OCI-M2 (cell line): Measurements from ENCODE around the gene TFIP11.

ENCODE experiments used
- DNase-seq: peaks from one replicate; lab custom pipeline; 2025; ENCODE audit not compliant: unreplicated experiment; lab: John Stamatoyannopoulos, UW

Gene TFIP11

DNA sequence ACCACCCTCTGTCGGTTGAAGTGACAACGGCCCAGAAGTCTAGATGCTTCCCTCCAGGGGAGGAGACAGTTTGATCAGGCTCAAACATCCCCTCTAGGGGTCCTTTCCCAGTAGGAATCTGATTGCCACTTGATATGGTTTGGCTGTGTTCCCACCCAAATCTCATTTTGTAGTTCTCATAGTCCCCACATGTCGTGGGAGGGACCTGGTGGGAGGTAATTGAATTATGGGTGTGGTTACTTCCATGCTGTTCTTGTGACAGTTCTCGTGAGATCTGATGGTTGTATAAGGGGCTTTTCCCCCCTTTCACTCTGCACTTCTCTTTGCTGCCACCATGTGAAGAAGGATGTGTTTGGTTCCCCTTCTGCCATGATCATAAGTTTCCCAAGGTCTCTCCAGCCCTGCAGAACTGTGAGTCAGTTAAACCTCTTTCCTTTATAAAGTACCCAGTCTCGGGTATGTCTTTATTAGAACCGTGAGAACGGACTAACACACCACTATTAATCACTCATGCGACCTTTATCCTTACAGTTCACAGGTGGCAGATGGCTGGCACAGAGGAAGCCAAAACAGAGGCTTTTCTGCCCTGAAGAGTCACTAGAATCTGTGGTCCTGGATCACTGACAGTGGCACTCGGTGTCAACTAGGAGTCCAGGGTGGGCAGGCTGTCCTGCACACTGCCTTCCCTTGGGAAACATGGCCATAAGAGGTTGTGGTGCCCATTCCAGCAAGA is 61.7 kb downstream of the TFIP11 start:
- DNase-seq: no peak

DNA sequence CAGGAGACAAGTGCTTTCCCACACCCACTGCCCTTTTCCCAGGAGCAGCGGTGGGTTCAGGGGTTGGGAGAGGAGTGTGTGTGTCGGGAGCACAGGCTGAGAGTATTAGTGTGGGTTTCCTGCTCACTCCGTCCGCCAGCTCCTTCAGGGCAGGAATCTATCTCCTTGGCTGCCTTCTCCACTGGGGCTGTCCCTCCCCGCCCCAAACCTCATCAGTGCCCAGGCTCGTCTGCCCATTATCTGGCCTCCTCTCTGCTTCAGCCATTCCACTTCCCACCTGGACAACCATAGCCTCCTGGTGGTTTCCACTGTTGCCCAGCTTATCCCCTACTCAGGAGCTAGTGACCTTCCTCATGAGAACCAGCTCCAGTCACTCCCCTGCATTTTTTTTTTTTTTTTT is 63.3 kb downstream of the TFIP11 start:
- DNase-seq: no peak

DNA sequence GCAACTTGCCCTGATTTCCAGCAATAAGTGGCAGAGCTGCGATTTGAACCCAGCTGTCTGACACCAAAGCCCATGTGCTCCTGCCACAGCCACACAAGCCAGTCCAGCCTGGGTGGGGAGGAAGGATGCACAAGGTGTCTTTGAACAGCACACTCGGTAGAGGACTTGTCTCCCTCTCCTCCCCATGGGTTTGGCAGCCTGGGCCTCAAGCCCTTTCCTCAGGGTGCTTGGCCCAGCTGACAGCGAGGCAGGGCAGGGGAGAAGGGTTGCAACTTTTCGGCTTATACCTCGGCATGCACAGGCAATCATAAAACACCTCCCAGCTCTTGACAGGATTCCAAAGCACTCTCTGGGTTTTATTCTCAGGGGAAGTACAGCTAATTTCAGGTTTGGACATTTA is 63.9 kb downstream of the TFIP11 start:
- DNase-seq: no peak

DNA sequence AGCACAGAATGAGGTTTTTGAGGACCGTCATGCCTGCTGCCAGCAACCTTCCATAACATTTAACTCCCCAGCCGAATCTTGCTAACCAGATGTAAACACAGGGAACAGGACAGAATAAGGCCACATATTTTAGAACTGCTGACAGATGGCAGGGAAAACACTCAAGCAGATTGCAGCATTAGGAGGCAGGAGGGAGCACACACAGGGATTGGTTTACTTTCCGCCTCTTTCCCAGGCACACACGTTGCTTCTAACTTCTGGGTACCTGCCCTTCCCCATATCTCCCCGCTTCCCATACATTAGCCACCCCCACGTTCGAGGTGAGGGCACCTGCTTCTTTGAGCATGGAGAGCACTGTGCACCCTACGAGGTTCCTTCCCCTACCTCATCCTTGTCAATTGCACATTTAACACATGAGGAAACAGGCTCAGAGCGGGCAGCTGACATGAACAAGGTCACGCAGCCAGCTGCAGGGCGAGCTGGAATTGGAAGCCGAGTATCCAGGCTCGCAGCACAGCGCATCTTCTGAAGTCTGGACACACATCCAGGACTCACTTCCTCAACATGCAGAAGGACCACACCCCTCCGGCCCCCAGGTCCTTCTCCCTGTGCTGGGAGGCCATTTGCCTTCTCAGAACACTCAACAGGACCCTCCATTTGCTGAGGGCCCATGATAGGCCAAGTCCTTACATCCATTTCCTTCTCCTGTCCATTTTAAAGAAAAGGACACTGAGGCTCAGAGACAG is 64.5 kb downstream of the TFIP11 start:
- no peak for DNase-seq

DNA sequence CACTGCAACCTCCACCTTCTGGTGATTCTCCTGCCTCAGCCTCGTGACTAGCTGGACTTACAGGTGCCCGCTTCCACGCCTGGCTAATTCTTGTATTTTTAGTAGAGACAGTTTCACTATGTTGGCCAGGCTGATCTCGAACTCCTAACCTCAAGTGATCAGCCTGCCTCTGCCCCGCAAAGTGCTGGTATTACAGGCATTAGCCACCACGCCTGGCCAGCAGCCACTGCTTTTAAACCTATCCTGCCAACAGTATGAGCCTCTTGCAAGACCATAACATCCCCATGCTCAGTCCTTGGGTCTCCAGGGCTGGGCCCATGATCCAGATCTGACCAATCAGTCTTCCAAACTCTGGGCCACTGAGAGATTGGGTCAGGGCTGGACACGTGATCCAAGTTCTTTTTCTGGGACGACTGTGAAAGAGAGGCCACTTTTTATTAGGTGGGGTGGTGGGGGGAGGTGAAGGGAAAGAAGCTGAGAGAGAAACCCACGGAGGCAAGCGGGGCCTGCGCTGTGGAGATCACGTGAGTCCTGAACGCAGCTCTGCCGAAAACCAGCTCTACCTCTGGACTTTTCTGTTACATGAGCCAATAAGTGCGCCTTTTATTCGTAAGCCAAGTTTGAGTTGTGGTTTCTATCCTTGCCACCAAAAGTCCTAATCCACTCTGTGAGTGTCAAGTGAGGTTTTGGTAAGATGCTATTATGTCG is 65.3 kb downstream of the TFIP11 start:
- no peak for DNase-seq

DNA sequence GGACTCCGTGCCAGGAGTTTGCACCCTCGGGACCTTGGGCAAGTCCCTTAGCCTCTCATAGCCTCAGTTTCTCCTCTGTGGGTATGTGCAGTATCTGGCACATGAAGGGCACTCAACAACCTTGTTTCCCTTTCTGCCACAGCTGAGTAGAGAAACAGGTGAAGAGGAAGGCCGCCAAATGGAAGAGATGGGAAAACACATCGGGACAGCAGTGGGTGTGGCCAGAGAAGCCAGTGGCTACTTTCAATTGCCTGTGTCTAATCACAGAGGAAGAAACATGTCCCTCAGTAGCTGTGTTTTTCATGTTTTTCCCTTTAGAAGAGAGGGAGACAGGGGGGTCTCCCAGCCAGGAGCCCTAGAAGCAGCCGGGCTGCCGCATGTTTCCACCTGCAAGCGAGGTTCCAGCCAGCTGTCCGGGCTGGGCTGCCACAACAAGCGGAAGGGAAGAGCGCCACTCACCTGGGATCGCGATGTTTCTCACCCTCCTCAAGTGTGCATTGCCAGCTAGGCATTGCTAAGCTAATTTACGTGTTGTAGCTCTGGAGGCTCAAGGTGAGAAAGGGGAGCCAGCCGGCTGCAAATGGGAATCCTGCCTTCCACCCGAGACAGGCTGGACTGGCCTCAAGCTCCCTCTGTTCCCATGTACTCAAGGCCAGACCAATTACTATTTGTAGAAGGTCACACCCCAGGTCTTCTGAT is 66.5 kb downstream of the TFIP11 start:
- DNase-seq: no peak

DNA sequence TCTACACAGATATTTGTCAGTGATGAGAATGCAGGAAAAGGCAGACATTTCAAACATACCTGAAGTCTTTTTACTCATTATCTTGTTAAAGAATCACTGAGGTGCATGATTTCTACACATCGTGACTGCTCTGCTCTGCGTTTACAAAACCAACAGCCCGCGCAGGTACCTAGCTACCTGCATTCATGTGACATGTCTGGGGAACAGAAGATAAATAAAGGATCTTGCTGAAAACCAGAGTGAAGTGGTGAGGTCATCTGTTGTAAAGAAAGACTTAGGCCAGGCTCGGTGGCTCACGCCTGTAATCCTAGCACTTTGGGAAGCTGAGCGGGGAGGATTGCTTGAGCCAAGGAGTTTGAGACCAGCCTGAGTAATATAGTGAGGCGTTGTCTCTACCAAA is 67.5 kb downstream of the TFIP11 start:
- DNase-seq: no peak

DNA sequence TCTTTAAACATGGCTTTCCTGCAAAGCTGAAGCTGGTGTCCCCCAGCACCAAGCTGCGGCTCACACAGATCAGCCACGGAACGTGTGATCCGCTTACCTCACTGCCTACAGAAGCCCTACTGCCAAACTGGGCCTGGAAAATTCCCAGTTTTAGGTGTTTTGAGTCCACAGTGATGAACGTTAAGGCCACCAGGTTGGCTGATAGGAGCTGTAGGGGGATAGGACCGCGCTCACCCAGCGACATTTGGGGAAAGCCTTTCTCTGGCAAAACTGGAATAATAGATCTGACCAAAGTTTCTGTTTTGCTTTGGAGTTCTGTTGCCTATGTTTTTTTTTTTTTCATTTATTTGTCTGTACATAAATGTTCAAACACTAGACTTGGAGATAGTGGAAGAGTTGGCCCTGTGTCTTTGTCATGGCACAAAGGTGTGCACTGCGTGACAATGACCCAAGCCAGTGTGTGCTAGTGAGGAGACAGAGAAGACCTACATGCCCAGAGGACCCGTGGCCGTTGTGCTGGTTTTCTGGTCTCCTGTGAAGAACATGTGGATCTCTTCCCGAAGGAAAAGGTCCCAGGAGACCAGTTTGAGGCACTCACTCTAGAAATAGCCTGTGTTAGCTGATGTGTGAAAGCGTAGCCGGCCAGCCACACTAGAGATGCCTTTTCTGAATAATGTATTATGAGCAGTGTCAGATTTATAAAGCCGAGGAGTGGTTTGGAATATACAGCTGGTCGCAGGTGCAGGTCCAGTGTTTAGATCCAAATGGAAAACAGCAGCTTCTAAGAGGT is 68.2 kb downstream of the TFIP11 start:
- DNase-seq: no peak

DNA sequence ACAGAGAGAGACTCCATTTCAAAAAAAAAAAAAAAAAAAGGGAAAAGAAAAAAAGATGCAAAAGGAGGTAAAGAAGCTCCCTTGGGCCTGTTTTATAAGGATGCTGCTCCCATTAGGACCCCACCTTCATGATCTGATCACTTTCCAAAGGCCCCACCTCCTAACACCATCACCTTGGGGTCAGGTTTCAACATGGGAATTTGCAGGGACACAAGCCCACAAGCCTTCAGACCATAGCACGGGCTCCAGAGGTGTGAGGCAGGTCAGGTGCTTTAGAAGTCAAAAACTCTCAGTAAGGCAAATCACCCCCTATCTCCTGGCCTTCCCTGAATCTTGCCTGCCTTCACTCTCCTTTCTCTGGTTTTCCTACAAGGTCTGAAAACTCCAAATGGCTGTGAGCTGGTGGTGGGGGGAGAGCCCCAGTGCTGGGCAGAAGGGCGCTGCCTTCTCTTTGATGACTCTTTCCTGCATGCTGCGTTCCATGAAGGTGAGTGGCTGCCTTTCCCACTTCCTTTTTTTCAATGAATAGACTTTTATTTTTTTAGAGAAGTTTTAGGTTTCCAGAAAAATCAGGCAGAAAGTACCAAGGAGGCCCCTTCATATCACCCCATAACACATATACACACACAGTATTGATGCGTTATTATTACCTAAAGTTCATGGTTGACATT is 70.1 kb downstream of the TFIP11 start:
- DNase-seq: no peak
